H1 (cell line): ENCODE measurements around the gene DCUN1D4. TPM values are rescaled to one million over a fixed set of nuclear protein-coding genes. Genes with fewer than 3 reads are reported as not detected.
"Not testable (repeated sequence)": the region's sequence is repeated elsewhere in the genome, so short reads cannot be mapped to it uniquely, and the experiment has no call there.

Experiments
- CTCF ChIA-PET: fragments of 300-600 bp; sonication (Branson Sonifier 250); formaldehyde crosslinking; loops from one replicate; lab custom pipeline; 2021; ENCODE audit not compliant: partially characterized antibody; lab: Charles Lee
- POLR2A ChIA-PET: fragments of 300-600 bp; sonication (Branson Sonifier 250); formaldehyde crosslinking; loops from one replicate; lab custom pipeline; 2021; ENCODE audit warnings: inconsistent platforms; ENCODE audit not compliant: partially characterized antibody; lab: Charles Lee
- DNase-seq, 2 experiments: peaks; one replicate each; pipeline versions ENCODE4 v3.0.0 to v3.0.0-alpha.2; 2010 to 2022; ENCODE audit warnings: low spot score in 2 of 2, low read depth in 1 of 2, mixed read lengths in 1 of 2
- FAIRE-seq: peaks from 2 replicates; lab custom pipeline; 2011; peaks lifted over from hg19 to GRCh38; lab: Jason Lieb, UNC
- H2AFZ ChIP-seq: 2 replicates; pipeline ENCODE4 v1.8.1; 2012; ENCODE audit warnings: low read length, inconsistent platforms
- H2AK5ac ChIP-seq: 2 replicates; pipeline ENCODE4 v1.6.1; 2013; ENCODE audit warnings: low read depth, low read length
- H2BK120ac ChIP-seq: replicated peaks from 2 replicates; pipeline ENCODE3; 2013; ENCODE audit warnings: low read depth, low read length, inconsistent platforms
- H2BK12ac ChIP-seq: 2 replicates; pipeline ENCODE4 v1.6.1; 2013; ENCODE audit warnings: low read depth, low read length
- H2BK15ac ChIP-seq: 2 replicates; pipeline ENCODE4 v1.6.1; 2013; ENCODE audit warnings: low read length
- H2BK20ac ChIP-seq: 2 replicates; pipeline ENCODE4 v1.6.1; 2013; ENCODE audit warnings: low read length
- H2BK5ac ChIP-seq: 2 replicates; pipeline ENCODE4 v1.6.1; 2013; ENCODE audit warnings: low read depth, low read length
- H3K14ac ChIP-seq: 2 replicates; pipeline ENCODE4 v1.6.1; 2013; ENCODE audit warnings: inconsistent platforms; ENCODE audit not compliant: insufficient read length
- H3K18ac ChIP-seq: 2 replicates; pipeline ENCODE4 v1.6.1; 2013; ENCODE audit warnings: low read length; ENCODE audit errors: extremely low read depth
- H3K23ac ChIP-seq: 2 replicates; pipeline ENCODE4 v1.6.1; 2013; ENCODE audit warnings: inconsistent platforms; ENCODE audit not compliant: insufficient read length
- H3K23me2 ChIP-seq: 2 replicates; pipeline ENCODE4 v1.6.1; 2013; ENCODE audit warnings: low read depth, low read length
- H3K27ac ChIP-seq: 2 replicates; pipeline ENCODE4 v1.6.1; 2011; ENCODE audit warnings: low read depth, low read length, inconsistent platforms
- H3K27me3 ChIP-seq, 4 experiments: replicated peaks in 1 of 4; 1 replicate in 1 of 4; 2 replicates in 3 of 4; pipeline versions ENCODE4 v1.6.1 to v1.8.1; 2011 to 2013; ENCODE audit warnings: low read length in 3 of 4, mild to moderate bottlenecking in 3 of 4, inconsistent platforms in 2 of 4, mixed read lengths in 2 of 4, moderate library complexity in 1 of 4; ENCODE audit not compliant: control insufficient read depth in 3 of 4, insufficient read depth in 3 of 4; ENCODE audit errors: extremely low read depth in 1 of 4
- H3K36me3 ChIP-seq, 4 experiments: 2 replicates each; pipeline versions ENCODE4 v1.6.1 to v1.8.1; 2011 to 2013; ENCODE audit warnings: mild to moderate bottlenecking in 4 of 4, low read length in 3 of 4, moderate library complexity in 2 of 4, control low read depth in 1 of 4, inconsistent platforms in 1 of 4; ENCODE audit not compliant: insufficient read depth in 4 of 4, control insufficient read depth in 2 of 4
- H3K4ac ChIP-seq: replicated peaks from 2 replicates; pipeline ENCODE3; 2013; ENCODE audit warnings: low read length, low read depth, mixed read lengths, inconsistent platforms; ENCODE audit not compliant: insufficient read length
- H3K4me1 ChIP-seq, 4 experiments: replicated peaks in 1 of 4; 1 replicate in 1 of 4; 2 replicates in 3 of 4; pipeline versions ENCODE4 v1.6.1 to v1.8.1; 2011 to 2013; ENCODE audit warnings: low read length in 3 of 4, inconsistent platforms in 2 of 4, mixed read lengths in 1 of 4; ENCODE audit not compliant: insufficient read depth in 4 of 4, control insufficient read depth in 3 of 4
- H3K4me2 ChIP-seq, 2 experiments: 2 replicates each; pipeline versions ENCODE4 v1.6.1 to v1.8.1; 2011 to 2013; ENCODE audit warnings: low read depth in 2 of 2, low read length in 2 of 2, control low read depth in 1 of 2, inconsistent platforms in 1 of 2, mild to moderate bottlenecking in 1 of 2; ENCODE audit not compliant: insufficient read depth in 1 of 2
- H3K4me3 ChIP-seq, 4 experiments: fragments of 200-600, 300-600 bp in 1 of 4; sonication (generic), shearing (Covaris generic), sonication (Bioruptor Twin) in 1 of 4; 2 replicates each; pipeline versions ENCODE4 v1.5.1 to v1.8.1; 2011 to 2016; ENCODE audit warnings: low read length in 4 of 4, low read depth in 3 of 4, control low read depth in 2 of 4, inconsistent platforms in 2 of 4, mild to moderate bottlenecking in 2 of 4, mixed read lengths in 1 of 4, moderate library complexity in 1 of 4; ENCODE audit not compliant: insufficient read depth in 2 of 4; ENCODE audit errors: extremely low read depth in 1 of 4
- H3K56ac ChIP-seq: replicated peaks from 2 replicates; pipeline ENCODE3; 2013; ENCODE audit warnings: low read depth, mild to moderate bottlenecking, mixed read lengths, low read length, inconsistent platforms; ENCODE audit not compliant: insufficient read length
- H3K79me1 ChIP-seq: 2 replicates; pipeline ENCODE4 v1.6.1; 2013; ENCODE audit warnings: low read depth, low read length, control low read depth
- H3K79me2 ChIP-seq, 2 experiments: 2 replicates each; pipeline versions ENCODE4 v1.6.1 to v1.8.1; 2012 to 2013; ENCODE audit warnings: low read length in 2 of 2, mild to moderate bottlenecking in 2 of 2, inconsistent platforms in 1 of 2; ENCODE audit not compliant: insufficient read depth in 2 of 2, control insufficient read depth in 1 of 2
- H3K9ac ChIP-seq, 4 experiments: replicated peaks in 1 of 4; 1 replicate in 1 of 4; 2 replicates in 3 of 4; pipeline versions ENCODE4 v1.6.1 to v1.8.1; 2011 to 2013; ENCODE audit warnings: low read depth in 3 of 4, low read length in 3 of 4, control low read depth in 2 of 4, mild to moderate bottlenecking in 2 of 4, moderate library complexity in 2 of 4, inconsistent platforms in 1 of 4; ENCODE audit errors: extremely low read depth in 1 of 4
- H3K9me3 ChIP-seq, 2 experiments: 2 replicates each; pipeline versions ENCODE4 v1.6.1 to v1.8.1; 2012 to 2013; ENCODE audit warnings: mild to moderate bottlenecking in 2 of 2, moderate library complexity in 2 of 2, control low read depth in 1 of 2, inconsistent platforms in 1 of 2, low read depth in 1 of 2, low read length in 1 of 2, mixed read lengths in 1 of 2; ENCODE audit not compliant: insufficient read depth in 2 of 2
- H4K20me1 ChIP-seq, 2 experiments: replicated peaks in 1 of 2; 2 replicates each; pipeline versions ENCODE3 to v1.8.1; 2011 to 2013; ENCODE audit warnings: inconsistent platforms in 2 of 2, low read length in 2 of 2, mild to moderate bottlenecking in 1 of 2; ENCODE audit not compliant: insufficient read depth in 2 of 2, control insufficient read depth in 1 of 2
- H4K5ac ChIP-seq: 2 replicates; pipeline ENCODE4 v1.6.1; 2013; ENCODE audit warnings: low read length, low read depth, mixed read lengths, inconsistent platforms; ENCODE audit not compliant: insufficient read length
- H4K8ac ChIP-seq: 2 replicates; pipeline ENCODE4 v1.8.0; 2013; ENCODE audit warnings: mild to moderate bottlenecking, moderate library complexity, low read length, inconsistent platforms; ENCODE audit not compliant: insufficient read depth; ENCODE audit errors: extremely low read depth
- H4K91ac ChIP-seq: replicated peaks from 2 replicates; pipeline ENCODE3; 2013; ENCODE audit warnings: low read length, mixed read lengths, inconsistent platforms; ENCODE audit not compliant: insufficient read length
- ASH2L ChIP-seq: fragments of 200-600, 300-600 bp; sonication (generic); IDR thresholded peaks from one replicate; pipeline ENCODE4 v1.7.1; 2017; ENCODE audit warnings: low read length
- MAFK ChIP-seq: IDR thresholded peaks from 2 replicates; pipeline ENCODE4 v1.6.1; 2012; ENCODE audit warnings: low read depth, mild to moderate bottlenecking, improper control_type of control experiment, low read length
- PHF8 ChIP-seq: fragments of 200-600 bp; sonication (generic); conservative IDR thresholded peaks from 2 replicates; pipeline ENCODE4 v1.7.1; 2012; ENCODE audit warnings: low read depth, mild to moderate bottlenecking, inconsistent platforms, low read length, moderate library complexity
- TEAD4 ChIP-seq: IDR thresholded peaks from 2 replicates; pipeline ENCODE4 v1.6.1; 2012; ENCODE audit warnings: low read depth, low read length, inconsistent platforms, mixed read lengths
- WGBS, 2 experiments: shearing (Covaris generic) in 1 of 2; methylation state at CpG; one replicate each; pipeline versions ENCODE4 v1.1.6 to v1.1.7; 2013 to 2015; ENCODE audit warnings: low lambda C conversion rate in 2 of 2, mixed read lengths in 2 of 2, inconsistent platforms in 1 of 2, low coverage in 1 of 2, missing lambda C conversion rate in 1 of 2; ENCODE audit not compliant: insufficient replicate concordance in 2 of 2, insufficient coverage in 1 of 2, insufficient read length in 1 of 2; ENCODE audit errors: extremely low coverage in 1 of 2, missing lambda C conversion rate in 1 of 2; 5-methylcytosine and 5-hydroxymethylcytosine counted together
- polyA plus RNA-seq, 7 experiments: library from polyadenylated mRNA; depleted of rRNA in 3 of 7; stranded (reverse) in 5 of 7; unstranded in 2 of 7; fragments of >200 nt in 5 of 7; fragments of 200-250 nt in 2 of 7; gene quantifications; 1 replicate in 5 of 7; 2 replicates in 1 of 7; 4 replicates in 1 of 7; pipeline versions ENCODE4 v1.2.1 to v1.2.3, GENCODE V29; 2011 to 2013; ENCODE audit warnings: missing spikeins in 2 of 7, mixed read lengths in 2 of 7
- total RNA-seq: library from RNA; stranded (reverse); fragmentation: NEBNext Ultra II Directional; extraction: Animal tissue kit (Norgen Biotek cat#: 25700); gene quantifications from 2 replicates; pipeline ENCODE4 v1.2.1, GENCODE V29; 2021
- TF ChIP-seq, protein P1 (sequence below): IDR thresholded peaks from 2 replicates; pipeline ENCODE4 v1.6.1; 2012; ENCODE audit warnings: low read length, inconsistent platforms

DCUN1D4 gene
- total and polyA plus RNA-seq, 2 of the 8 experiments (the other 6 are each of a cell fraction or from before 2014, with no cell fraction given), result 22.9 to 55.9 TPM

DNA sequence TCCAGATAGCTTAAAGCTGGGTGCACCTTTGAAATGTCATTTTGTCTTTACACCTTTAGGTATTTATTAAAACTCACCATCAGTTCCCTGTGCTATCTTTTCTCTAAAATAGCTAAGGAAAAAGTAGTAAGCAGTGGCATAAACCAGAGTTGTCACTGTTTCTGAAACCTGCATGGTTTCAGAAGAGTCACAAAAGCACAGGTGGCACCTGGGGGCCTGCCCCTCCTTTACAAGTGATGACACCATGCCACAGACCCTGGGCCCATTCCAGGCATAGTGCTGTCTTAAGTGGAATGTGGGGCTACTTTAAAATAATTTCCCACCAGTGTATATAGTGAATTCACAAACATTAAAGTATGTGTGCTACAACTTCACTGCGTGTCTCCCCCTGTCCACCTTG lies 47.8 kb downstream of the DCUN1D4 start (continued):
- TF ChIP-seq PHF8 (no peak), TEAD4 (no peak), ASH2L (no peak), MAFK (no peak)
- TF ChIP-seq, protein P1, sequence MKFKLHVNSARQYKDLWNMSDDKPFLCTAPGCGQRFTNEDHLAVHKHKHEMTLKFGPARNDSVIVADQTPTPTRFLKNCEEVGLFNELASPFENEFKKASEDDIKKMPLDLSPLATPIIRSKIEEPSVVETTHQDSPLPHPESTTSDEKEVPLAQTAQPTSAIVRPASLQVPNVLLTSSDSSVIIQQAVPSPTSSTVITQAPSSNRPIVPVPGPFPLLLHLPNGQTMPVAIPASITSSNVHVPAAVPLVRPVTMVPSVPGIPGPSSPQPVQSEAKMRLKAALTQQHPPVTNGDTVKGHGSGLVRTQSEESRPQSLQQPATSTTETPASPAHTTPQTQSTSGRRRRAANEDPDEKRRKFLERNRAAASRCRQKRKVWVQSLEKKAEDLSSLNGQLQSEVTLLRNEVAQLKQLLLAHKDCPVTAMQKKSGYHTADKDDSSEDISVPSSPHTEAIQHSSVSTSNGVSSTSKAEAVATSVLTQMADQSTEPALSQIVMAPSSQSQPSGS, result no peak

DNA sequence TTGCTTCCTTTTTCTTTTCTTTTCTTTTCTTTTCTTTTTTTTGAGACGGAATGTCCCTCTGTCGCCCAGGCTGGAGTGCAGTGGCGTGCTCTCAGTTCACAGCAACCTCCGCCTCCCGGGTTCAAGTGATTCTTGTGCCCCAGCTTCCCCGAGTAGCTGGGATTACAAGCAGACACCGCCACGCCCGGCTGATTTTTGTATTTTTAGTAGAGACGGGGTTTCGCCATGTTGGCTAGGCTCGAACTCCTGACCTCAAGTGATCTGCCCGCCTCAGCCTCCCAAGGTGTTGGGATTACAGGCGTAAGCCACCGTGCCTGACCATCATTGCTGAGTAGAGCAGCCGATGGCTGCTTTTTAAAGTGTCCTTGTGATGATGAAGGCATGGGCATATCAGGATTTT lies 50.4 kb downstream of the DCUN1D4 start:
- H3K4me3 ChIP-seq, H2BK120ac ChIP-seq, H2BK5ac ChIP-seq, H3K9ac ChIP-seq, H2AK5ac ChIP-seq, POLR2A ChIA-PET, H2AFZ ChIP-seq, H3K27ac ChIP-seq, DNase-seq, H3K4ac ChIP-seq, H4K20me1 ChIP-seq, H2BK15ac ChIP-seq, H2BK20ac ChIP-seq, H3K14ac ChIP-seq, H3K79me1 ChIP-seq, H3K23ac ChIP-seq, H3K9me3 ChIP-seq, H4K8ac ChIP-seq, H3K4me1 ChIP-seq, H4K5ac ChIP-seq, FAIRE-seq, H3K27me3 ChIP-seq, H3K23me2 ChIP-seq, H3K79me2 ChIP-seq, H2BK12ac ChIP-seq, H3K56ac ChIP-seq, H3K4me2 ChIP-seq, H4K91ac ChIP-seq, H3K18ac ChIP-seq: not testable (repeated sequence)
- WGBS, 2 experiments, result 89% methylated on average over 13 of the region's 16 CpGs; no CpG with 5 or more reads in 1 of the 2 experiments
- CTCF ChIA-PET, result interaction anchor here (0.9 kb wide), 1 partner anchor 51 kb away, joined by 3 read pairs; the partner anchor contains the start of gene DCUN1D4
- H3K36me3 ChIP-seq, result peaks cover 3 to 29% (median 16%) of the 10 kb centered on the region in 4 experiments; a peak in 6 of 8 replicates
